GM19023 (cell line): ENCODE measurements around the gene PCNA.

ENCODE experiments used
- ATAC-seq: cut with Tn5 transposase; IDR thresholded peaks from one replicate; pipeline ENCODE4 v1.9.1; 2021; ENCODE audit warnings: mild to moderate bottlenecking, moderate library complexity; ENCODE audit not compliant: unreplicated experiment

Gene PCNA

DNA sequence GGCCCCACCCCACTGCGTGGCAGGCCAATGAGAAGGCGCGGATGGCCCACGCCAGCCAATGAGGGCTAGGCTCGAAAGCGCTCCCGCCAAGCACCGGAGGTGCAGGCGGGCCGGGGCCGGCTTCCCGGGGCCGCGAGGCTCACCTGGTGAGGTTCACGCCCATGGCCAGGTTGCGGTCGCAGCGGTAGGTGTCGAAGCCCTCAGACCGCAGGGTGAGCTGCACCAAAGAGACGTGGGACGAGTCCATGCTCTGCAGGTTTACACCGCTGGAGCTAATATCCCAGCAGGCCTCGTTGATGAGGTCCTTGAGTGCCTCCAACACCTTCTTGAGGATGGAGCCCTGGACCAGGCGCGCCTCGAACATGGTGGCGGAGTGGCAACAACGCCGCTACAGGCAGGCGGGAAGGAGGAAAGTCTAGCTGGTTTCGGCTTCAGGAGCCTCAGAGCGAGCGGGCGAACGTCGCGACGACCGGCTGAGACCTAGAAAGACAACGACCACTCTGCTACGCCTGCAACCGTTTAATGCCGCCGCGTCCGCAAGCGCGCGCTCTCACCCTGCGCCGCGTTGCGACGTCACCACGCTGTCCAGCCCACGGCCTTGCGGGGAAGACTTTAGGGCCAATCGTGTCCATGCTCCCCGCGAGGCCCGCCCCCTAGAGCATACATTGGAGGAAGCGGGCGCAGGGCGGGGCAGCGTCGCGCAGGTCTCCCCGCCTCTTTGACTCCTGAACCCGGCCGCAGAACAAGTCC is at the start of gene PCNA:
Gene PCNA (minus strand): TSS at position 524 of the 750 bp plus-strand sequence. CDS start 160 bp downstream, at position 364.
- peak; percentile 96 for ATAC-seq

DNA sequence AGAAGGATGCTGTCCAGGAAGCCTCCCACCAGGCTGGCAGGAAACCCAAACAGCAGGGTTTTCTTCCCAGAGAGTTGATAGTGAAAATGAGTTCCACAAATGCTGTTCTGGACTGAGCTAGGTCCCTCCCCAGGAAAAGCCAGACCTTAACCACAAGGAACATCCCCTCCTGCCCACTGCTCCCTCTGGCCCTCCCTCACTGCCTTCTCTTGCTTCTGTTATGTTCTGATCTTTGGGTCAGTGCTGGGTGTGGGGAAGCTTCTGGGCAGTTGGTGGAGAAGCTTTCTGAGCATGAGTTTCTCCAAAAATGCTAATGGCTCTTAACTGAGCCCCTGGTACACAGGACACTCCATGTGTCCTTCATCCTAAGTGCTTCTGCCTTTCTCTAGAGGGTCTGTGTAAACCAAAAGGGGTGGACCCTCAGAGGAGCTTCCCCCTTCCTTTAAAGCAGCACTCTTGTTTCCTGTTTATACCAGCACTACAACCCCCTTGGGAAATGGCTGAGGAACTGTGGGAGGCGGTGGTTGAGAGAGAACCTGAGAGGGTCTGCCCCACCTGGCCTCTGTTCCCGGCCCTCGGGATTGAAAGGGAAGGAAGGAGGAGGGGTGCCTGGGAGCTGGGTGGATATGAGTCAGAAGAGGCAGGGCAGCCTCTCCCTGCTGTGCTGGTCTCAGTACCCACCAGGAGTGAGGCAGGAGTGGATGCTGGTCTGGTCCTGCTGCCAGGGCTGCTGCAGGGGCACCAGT is 49.1 kb upstream of the PCNA start:
- no peak for ATAC-seq

DNA sequence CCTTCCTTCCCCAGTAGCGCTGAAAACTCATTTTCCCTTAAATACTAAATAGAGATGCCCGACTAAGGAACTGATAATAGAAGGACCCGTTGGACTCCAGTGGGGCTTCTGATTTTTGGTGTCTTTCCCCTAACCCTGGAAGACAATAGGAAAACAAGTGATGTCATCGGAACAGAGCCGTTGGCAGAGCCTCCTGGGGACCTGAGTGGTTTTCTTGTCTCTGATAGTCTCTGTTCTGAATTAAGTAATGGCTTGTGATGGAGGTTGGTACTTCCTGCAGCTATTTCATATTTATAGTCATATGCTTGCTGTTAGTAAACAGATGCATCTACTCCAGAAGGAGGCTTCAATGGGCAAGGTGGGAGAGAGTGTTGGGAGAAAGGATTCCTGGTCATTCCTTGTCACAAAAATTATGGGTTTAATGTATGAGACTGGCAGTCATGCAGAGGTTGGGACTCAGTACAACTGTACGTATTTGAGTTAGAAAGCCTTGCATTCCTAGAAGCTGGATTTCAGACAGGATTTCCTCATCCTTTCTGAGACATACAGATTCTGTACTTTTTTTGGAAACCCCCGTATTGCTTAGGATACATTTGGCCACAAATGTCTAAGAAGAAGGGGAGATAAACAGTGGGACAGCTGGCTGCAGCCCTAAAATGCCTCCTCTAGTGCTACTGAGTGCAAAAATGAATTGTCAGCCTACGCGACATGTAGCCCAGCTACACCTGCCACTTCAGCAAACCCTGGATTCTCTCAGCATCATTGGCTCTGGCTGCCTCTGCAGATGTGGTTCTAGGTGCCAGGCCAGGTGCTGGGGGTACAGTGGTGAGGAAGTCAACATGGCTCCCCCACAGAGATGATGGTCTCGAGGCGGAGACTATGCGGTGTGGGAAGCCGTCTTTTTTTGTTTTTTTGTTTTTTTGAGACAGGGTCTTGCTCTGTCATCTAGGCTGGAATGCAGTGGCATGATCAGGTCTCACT is 45.2 kb upstream of the PCNA start:
- ATAC-seq = no peak

DNA sequence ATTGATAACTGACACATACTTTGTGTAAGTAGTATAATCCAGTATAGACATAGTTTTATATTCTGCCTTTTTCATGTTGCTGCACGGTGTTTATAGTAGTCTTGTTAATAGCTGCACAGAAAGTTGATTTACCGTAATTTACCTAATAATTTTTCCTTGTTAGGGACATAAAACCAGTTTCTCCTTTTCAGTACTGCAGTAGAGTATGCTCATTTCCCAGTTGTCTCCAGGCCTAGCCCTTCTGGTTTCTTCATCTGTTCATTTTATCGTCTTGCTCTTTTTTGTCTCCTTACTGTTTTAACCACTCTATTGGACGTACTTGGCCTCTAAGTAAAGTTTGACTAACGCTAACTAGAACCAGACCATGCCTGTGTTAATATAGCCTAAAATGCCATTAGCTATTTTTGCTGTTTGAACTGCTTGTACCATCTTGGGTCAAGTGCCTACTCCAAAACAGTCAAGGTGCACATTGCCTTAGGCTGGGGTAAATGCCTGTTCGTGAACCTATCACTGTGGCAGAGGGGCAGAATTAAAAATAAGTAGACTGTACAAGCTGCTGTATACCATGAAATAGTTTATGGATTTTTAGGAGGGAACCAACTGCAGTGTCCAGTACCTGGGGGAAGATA is 41.9 kb upstream of the PCNA start:
- ATAC-seq = no peak

DNA sequence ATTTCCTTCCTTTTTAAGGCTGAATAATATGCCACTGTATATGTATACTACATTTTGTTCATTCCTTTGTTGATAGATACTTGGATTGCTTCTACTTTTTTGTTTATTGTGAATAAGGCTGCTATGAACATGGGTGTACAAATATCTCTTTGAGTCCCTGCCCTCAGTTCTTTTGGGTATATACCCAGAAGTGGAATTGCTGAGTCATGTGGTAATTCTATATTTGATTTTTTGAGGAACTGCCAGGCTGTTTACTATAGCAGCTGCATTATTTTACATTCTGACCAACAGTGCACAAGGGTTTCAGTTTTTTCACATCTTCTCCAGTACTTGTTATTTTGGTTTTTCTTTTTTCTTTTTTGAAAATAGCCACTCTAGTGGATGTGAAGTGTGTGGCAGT is 41.1 kb upstream of the PCNA start:
- no peak for ATAC-seq

DNA sequence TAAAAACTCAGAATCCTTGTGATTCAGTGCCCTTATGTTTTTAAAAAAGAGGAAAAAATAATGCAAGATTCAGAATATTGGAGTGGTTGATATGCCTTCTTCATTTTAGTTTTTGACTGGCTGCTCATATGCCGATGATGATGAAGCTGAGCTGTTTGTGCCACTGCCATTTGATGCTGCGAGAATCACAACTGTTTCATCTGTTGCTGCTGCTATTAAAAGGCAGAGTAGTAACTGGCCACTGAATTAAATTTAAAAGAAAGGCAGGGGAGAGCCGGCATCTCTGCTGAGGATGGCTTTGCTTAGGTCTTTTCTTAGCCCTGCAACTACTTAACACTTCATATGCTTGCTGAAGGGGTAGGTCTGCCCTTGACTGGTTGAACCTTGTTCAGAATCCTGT is 40.2 kb upstream of the PCNA start:
- no peak for ATAC-seq

DNA sequence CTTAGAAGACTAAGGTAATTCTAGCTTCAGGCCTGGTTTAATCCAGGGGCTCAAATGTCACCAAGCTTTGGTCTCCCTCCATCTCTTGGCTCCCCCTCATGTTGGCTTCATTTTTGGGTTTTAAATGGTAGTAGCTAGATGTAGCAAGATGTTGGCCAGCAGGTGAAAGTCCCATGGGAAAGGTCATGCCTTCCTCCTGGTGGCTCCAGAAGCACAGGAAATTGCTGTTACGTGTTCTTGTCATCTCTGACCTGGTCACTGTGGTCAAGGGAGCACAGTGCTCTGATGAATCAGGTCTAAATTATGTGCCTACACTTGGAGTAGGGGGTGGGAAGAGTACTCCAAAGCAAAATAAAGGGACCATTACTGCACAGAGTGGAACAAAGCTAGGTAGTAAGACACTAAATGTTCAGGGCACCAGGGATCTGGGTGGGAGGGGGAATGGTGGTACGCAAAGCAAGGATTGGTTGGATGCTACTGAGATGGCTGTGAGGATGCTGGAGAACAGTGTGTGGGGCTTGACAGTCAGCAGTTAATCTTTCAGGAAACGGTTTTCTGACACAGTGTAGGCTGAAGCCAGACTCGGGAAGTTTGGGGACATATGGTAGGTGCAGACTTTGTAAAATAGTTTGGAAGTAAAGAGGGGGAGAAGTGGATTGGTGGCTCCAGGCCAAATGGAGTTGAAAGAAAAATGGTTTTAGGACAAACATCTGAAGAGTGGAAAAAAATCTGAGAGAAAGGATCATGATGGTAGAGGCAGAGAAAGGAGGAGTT is 37.1 kb upstream of the PCNA start:
- ATAC-seq = no peak

DNA sequence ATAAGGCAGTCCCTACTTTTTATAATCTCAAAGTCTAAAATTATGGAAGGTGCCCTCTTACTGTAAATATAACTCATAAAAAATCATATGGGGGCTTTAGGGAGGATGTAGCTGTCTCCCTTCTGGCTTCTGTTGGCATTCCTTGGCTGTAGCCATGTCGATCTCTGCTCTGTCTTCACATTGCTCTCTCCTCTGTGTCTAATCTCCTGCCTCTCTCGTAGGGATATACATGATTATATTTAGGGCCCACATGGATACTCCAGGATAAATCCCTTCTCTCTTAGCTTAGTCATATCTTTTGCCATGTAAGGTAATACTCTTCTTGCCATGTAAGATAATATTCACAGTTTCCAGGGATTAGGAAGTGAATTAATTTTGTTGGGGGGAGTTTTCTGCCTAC is 35.6 kb upstream of the PCNA start:
- no peak for ATAC-seq

DNA sequence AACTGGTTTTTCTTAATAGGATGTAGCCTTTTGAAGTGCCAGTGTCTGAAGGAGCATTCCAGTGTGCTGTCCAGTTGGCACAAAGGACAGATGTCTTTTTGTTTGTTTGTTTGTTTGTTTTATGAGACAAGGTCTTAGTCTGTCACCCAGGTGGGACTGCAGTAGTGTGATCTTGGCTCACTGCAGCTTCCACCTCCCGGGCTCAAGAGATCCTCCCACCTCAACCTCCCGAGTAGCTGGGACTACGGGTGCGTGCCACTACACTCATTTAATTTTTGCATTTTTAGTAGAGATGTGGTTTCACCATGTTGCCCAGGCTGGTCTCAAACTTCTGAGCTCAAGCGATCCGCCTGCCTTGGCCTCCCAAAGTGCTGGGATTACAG is 34.8 kb upstream of the PCNA start:
- ATAC-seq = no peak

DNA sequence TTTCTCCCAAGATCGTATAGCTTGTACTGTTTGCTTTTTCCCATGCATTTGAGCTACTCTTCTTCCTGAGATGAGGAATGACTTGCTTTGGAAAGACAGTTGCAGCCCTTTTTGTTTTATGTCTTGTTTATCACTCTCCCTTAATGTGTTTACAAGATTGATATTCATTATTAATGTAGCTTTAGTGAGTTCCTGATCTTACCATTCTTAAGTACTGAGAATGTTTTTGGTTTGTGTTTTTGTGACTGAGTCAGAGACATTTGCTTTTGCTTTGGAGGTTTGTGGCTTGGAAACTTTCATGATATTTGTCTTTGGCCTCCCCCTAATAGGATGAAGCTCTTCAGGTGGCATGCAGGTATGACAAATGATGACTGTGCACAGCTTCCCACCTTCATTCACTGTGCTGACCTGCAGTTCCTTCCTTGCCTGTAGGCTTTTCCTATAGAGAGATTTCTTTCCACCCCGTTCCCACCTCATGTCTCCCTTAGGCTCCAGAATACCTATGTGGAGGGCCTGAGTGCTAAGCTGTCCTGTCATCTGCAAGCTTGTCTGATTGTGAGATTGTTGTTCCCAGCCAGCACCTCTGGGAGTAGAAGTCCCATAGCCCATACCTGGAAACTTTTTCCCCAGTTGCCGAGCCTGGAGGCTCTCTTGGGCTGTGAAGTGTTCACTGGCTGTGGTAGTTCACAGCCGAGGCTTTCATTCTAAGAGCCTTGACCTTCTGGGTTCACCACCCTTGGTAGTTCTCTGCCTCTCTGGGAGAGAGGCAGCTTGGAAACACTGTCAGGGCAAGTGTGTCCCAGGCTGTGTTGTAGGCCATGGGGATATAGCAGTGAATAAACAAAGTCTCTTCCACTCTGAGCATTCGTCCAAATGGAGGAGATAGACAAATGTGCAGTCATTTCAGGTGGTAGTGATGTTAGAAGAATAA is 34.1 kb upstream of the PCNA start:
- ATAC-seq = no peak

DNA sequence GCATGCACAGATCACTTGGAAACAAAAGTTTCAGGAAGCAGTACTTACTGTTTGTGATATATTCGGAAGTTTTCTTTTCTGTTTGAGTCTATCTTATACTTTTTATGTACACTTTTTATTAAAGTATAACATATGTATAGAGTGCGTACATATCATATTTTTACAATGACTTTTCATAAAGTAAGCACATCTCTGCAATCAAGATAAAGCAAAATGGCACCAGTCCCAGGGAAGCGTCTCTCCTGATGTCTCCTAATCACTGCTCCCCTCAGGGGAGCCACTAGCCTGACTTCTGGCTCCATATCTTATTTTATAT is 33.4 kb upstream of the PCNA start:
- no peak for ATAC-seq

DNA sequence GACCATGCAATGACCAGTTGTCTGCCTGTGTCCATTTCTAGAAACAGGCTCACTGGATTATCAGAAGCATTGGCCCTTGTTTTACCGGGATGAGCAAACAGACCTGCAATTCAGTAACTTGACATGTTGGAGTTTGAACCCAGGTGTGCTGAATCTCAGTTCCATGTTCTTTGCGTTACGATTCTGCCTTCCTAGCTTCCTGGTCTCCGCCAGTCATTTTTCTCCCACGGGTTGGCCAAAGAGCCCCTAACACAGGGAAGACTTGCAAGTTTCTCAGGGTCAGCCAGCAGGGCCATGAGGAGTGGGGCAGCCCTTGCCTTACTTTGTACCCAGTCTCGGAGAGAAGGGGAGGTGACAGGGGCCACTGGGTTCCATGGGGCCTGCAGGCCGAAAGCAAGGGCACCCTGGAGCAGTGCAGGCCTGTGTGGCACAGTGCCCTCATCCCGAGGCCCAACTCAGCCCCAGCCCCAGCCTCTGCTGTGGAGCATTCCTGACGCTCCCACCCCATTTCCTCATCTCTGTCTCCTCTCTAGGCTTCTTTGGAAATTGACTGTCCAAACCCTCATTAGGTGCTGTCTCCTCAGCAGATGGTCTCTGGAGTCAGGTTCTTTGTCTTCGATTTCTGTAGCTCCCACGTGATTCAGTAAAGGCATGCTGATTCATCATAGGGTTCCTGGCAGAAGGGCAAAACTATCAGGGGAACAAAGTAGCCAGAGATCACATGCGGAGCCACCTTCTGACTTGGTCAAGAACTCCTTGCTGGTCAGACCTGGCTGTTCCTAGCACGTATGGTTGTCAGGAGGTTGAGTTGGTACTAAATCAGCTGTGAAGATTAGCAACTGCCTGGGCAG is 30.7 kb upstream of the PCNA start:
- no peak for ATAC-seq

DNA sequence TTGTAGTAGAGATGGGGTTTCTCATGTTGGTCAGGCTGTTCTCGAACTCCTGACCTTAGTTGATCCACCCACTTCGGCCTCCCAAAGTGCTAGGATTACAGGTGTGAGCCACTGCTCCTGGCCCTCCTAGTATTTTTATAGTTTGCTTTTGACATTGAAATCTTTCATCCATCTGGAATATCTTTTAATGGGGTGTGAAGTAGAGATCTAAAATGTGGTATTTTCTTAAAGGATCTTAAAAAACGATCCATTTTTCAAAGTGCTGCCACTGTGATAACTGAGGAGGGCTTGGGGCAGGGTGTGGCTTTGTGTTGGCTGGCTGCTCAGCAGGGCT is 30.1 kb upstream of the PCNA start:
- ATAC-seq = no peak

DNA sequence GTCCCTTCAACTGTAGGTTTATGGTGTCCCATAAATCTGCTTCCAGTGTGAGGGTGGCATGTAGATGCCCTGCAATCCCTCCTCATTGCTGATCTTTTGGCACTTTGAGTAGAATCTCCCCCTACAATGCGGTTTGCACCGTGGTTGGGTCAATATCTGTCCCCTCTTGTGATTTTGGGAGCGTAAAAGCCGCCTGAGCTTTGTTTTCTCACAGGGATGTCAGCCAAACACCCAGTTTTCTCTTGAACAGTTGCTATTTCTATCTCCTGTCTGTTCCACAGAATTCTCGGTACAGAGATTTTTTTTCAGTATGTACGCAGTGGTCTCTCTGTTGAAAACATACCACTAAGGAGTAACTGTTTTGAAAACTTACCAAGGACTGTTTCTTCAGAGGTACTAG is 28.8 kb upstream of the PCNA start:
- ATAC-seq = no peak

DNA sequence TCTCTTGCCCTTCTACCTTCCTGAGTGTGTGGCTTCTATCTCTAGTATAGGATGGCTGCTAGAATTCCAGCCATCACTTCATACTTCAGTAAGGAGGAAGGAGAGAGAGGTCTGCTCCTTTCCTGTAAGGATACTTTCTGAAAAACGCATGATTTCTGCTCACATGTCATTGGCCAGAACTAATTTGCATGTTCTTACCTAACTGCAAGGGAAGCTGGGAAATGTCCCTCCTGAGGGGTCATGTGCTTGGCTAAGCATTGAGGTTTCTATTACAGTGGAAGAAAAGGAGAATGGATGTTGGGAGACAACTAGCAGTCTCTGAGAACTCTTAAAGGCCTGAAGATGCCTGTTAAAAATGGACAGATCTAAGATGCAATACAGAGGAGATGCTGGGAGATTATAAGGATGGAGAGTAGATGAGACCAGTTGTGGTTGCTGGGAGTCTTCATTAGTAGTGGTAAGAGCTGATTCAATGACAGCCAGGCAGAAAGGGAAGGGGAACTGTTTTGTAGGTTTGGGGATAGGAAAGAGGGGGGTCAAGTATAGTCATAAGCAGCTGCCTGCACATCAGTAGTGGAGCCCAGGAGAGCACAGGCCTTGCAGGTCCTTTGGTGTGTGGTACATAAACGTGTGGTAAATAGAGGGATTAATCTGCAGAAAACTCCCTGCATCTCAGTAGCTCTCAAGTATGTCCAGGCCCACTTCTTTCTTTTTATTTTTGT is 27.3 kb upstream of the PCNA start:
- ATAC-seq = no peak

DNA sequence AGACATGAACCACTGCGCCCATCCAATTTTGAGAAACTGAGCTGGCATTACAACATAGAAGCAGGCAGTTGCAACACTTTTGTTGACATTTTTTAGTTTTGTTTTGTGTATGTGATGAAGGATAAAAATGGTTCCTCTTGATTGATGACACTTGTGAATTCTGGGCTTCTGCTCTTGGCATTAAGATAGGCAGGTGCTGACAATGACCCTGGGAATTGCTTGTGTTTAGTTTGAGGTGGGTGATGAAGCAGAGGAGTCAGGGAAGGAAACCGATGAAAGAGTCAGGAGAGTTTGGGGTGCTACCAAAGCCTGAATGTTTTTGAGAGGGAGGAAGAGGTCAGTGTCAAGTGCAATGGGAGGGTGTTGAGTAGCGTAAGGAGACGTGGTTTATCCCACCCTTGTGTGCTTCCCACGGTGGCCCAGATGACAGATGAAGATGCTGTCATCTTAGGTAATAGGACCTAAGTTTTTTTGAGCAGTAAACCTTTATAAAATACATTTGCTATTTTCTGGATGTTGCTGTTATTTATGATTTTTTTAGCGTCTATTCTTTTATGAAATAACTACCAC is 26.4 kb upstream of the PCNA start:
- ATAC-seq = no peak

DNA sequence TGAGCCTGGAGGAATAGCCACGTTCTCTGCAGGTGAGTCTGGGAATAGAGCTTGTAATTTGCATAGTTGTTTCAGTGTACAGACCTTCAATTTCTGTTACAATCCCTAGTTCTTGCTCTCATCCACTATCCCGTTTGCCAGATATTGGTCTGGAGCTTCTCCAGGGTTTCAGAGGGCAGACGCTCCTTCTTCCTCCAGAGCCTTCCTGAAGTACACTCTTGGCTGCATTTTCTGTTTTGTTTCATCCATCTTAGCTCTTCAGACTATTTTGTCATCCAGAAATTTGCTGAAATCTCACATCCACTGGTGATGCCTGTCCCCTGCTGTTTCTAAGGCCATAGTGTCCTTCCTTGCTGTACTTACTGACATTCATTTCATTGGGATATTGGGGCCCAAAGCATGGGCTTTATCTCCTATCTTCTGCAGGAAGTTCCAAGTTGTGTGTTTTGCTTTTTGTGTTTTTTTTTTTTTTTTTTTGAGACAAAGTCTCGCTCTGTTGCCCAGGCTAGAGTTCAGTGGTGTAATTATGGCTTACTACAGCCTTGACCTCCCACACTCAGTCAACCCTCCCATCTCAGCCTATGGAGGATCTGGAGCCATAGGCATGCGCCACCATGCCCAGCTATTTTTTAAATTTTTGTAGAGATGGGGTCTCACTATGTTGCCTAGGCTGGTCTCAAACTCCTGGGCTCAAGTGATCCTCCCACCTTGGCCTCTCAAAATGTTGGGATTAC is 25.8 kb upstream of the PCNA start:
- ATAC-seq = no peak
